Cardiac fibroblast (primary cell): ENCODE data around the gene KCNQ1.

Experiments used
- DNase-seq, 2 donors: peaks; one replicate each; pipeline versions ENCODE4 v3.0.0 to v3.0.0-alpha.2; 2010; ENCODE audit warnings: low read depth in 2 of 2
- H3K4me3 ChIP-seq, 2 donors: replicated peaks in 1 of 2; 1 replicate in 1 of 2; 2 replicates in 1 of 2; pipeline ENCODE4 v1.5.1; 2011; ENCODE audit warnings: low read depth in 2 of 2, low read length in 2 of 2, mild to moderate bottlenecking in 2 of 2, moderate library complexity in 1 of 2
- TF ChIP-seq, protein P1 (sequence below): IDR thresholded peaks from one replicate; pipeline ENCODE4 v1.5.1; 2011; ENCODE audit warnings: low read depth, mild to moderate bottlenecking, low read length, inconsistent platforms

KCNQ1 gene

DNA sequence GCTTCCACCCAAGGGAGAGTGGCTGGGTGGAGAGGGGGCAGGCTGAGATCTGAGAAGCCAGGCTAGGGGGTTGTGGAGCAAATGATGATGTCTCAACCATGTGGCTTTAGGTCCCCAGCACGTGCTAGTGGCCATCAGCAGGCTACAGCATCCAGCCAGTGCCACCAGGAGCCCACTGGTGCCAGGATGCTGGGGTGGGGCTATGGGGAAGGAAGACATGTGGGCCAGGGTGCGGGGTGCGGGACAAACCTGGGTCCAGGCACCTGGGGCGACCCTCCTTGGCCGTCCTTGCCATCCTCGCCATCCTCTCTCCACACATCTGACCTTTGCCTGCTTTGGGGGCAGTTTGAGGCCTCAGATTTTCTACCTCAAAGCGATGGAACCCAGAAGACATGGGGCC lies 104.3 kb downstream of the KCNQ1 start:
- DNase-seq = no peak
- TF ChIP-seq, protein P1, sequence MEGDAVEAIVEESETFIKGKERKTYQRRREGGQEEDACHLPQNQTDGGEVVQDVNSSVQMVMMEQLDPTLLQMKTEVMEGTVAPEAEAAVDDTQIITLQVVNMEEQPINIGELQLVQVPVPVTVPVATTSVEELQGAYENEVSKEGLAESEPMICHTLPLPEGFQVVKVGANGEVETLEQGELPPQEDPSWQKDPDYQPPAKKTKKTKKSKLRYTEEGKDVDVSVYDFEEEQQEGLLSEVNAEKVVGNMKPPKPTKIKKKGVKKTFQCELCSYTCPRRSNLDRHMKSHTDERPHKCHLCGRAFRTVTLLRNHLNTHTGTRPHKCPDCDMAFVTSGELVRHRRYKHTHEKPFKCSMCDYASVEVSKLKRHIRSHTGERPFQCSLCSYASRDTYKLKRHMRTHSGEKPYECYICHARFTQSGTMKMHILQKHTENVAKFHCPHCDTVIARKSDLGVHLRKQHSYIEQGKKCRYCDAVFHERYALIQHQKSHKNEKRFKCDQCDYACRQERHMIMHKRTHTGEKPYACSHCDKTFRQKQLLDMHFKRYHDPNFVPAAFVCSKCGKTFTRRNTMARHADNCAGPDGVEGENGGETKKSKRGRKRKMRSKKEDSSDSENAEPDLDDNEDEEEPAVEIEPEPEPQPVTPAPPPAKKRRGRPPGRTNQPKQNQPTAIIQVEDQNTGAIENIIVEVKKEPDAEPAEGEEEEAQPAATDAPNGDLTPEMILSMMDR = no peak
- no peak overlapping the region for H3K4me3 ChIP-seq

- H3K4me3 ChIP-seq = no peak overlapping the region
- no peak for DNase-seq
- TF ChIP-seq, protein P1 = no peak
Observed at GRCh38 chr11:2549491-2549875, 104.7 kb downstream of the KCNQ1 start.

- DNase-seq = no peak
- TF ChIP-seq, protein P1 = no peak
- H3K4me3 ChIP-seq = no peak overlapping the region
Observed at GRCh38 chr11:2549876-2550605, 105.2 kb downstream of the KCNQ1 start.

DNA sequence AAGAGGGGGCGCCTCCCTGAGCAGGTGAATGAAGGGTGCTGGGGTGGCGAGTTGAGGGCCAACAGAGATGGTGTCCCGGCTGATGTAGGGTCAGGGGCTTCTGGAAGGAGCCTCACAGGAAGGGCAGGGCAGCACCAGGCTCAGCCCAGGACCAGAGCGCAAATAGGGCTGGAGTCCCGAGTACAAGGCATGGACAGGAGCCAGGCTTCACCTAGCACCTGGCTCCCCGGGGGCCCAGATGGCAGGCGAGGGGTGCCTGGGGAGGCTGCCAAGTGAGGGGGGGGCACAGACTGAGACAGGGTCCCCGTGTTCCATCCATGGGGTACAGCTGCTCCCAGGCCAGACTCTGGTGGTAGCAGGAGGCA lies 105.8 kb downstream of the KCNQ1 start:
- H3K4me3 ChIP-seq = no peak overlapping the region
- TF ChIP-seq, protein P1 = no peak
- no peak for DNase-seq

DNA sequence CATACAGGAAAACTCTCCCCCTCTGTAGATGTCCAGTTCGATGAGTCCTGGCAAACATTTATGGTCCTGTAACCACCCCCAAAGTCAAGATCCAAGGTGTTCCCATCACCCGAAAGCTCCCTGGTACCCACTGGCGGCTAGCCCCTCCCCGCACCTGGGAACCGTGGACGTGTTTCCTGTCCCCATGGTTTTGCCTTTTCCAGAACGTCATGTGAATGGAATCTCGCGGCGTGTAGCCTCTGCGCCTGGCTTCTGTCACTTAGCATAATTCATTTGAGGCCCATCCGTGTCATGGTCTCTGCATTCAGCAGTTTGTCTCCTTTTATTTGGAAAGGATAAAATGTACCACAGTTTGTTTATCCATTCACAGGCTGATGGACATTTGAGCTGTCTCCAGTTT lies 106.3 kb downstream of the KCNQ1 start:
- DNase-seq = no peak
- H3K4me3 ChIP-seq = no peak overlapping the region
- TF ChIP-seq, protein P1 = no peak

- H3K4me3 ChIP-seq = no peak overlapping the region
- TF ChIP-seq, protein P1 = no peak
- DNase-seq = no peak
Observed at GRCh38 chr11:2552210-2552609, 107.4 kb downstream of the KCNQ1 start.

DNA sequence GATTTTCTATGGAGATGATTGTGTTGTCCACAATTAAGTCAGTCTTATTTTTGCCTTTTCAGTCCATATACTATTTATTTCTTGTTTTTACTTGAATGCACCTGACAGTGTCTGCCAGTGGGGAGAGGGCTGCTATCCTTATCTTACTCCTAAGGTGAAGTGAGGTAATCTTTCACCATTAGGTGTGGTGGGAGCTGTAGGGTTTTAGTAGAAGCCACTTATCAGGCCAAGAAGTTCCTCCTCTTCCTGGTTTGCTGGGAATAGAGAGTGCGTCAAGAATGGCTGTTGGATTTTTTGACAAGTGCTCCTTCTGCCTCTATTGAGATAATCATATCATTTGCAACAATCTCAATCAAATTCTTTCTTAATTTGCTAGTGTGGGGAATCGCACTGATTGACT lies 108.4 kb downstream of the KCNQ1 start:
- H3K4me3 ChIP-seq = no peak overlapping the region
- TF ChIP-seq, protein P1 = no peak
- DNase-seq = no peak
